DMS53 treated with DMSO at 0.1 percent for 48 hours (cell line): ENCODE data around the gene RSAD1.

Experiments used
- DNase-seq: peaks from one replicate; lab custom pipeline; 2025; ENCODE audit not compliant: unreplicated experiment; lab: John Stamatoyannopoulos, UW

Gene RSAD1

GRCh38 chr17:50517011-50517410 lies 38.4 kb downstream of the RSAD1 start:
- DNase-seq, result no peak

GRCh38 chr17:50517504-50518383 lies 39.1 kb downstream of the RSAD1 start:
- no peak for DNase-seq

- no peak for DNase-seq
Measured at GRCh38 chr17:50518384-50519023, 39.8 kb downstream of the RSAD1 start.

- no peak for DNase-seq
Measured at GRCh38 chr17:50519141-50519834, 40.6 kb downstream of the RSAD1 start.

- no peak for DNase-seq
Measured at GRCh38 chr17:50520483-50520882, 41.8 kb downstream of the RSAD1 start.

GRCh38 chr17:50521514-50521913 lies 42.9 kb downstream of the RSAD1 start:
- no peak for DNase-seq

- DNase-seq, result no peak
Measured at GRCh38 chr17:50522766-50523165, 44.1 kb downstream of the RSAD1 start.

GRCh38 chr17:50523208-50523607 lies 44.5 kb downstream of the RSAD1 start:
- peak; percentile 35 for DNase-seq

GRCh38 chr17:50524838-50525237 lies 46.2 kb downstream of the RSAD1 start:
- DNase-seq, result no peak

- DNase-seq, result no peak
Measured at GRCh38 chr17:50527155-50527762, 48.6 kb downstream of the RSAD1 start.

GRCh38 chr17:50527949-50528474 lies 49.4 kb downstream of the RSAD1 start:
- DNase-seq, result no peak

- no peak for DNase-seq
Measured at GRCh38 chr17:50529849-50530248, 51.2 kb downstream of the RSAD1 start.

- no peak for DNase-seq
Measured at GRCh38 chr17:50531428-50532025, 52.9 kb downstream of the RSAD1 start.

GRCh38 chr17:50532452-50533024 lies 53.9 kb downstream of the RSAD1 start, which contains the start of gene EPN3:
TSS of gene EPN3 (plus strand) at chr17:50532735. CDS start at chr17:50536557, 3,822 bp downstream.
- peak; percentile 58 for DNase-seq

GRCh38 chr17:50533185-50533584 lies 54.5 kb downstream of the RSAD1 start:
- DNase-seq, result no peak

GRCh38 chr17:50533720-50534148 lies 55.1 kb downstream of the RSAD1 start:
- peak; percentile 29 for DNase-seq

- peak; percentile 32 for DNase-seq
Measured at GRCh38 chr17:50534222-50534978, 55.7 kb downstream of the RSAD1 start.

GRCh38 chr17:50534979-50535326 lies 56.3 kb downstream of the RSAD1 start:
- no peak for DNase-seq

GRCh38 chr17:50535407-50535806 lies 56.7 kb downstream of the RSAD1 start:
- DNase-seq, result no peak
